Karpas-422 (cell line): ENCODE results near the gene YEATS2. TPM values are rescaled to one million over a fixed set of nuclear protein-coding genes. Genes with fewer than 3 reads are reported as not detected.

Experiments
- DNase-seq: peaks from one replicate; pipeline ENCODE4 v3.0.0-alpha.2; 2015
- H2AFZ ChIP-seq: fragments of 200-600 bp; sonication (generic); 2 replicates; pipeline ENCODE4 v1.6.1; 2014; ENCODE audit warnings: antibody characterized with exemption, low read length, mixed read lengths
- H3K27ac ChIP-seq: fragments of 200-600 bp; sonication (generic); 2 replicates; pipeline ENCODE4 v1.5.1; 2014; ENCODE audit warnings: mild to moderate bottlenecking, low read length, moderate library complexity
- H3K27me3 ChIP-seq: fragments of 200-600 bp; sonication (generic); 2 replicates; pipeline ENCODE4 v1.6.1; 2014; ENCODE audit warnings: low read length, mixed read lengths
- H3K36me3 ChIP-seq: fragments of 200-600 bp; sonication (generic); 2 replicates; pipeline ENCODE4 v1.6.1; 2014; ENCODE audit warnings: low read length, mixed read lengths; ENCODE audit not compliant: insufficient read depth
- H3K4me1 ChIP-seq: fragments of 200-600 bp; sonication (generic); 2 replicates; pipeline ENCODE4 v1.6.1; 2014; ENCODE audit warnings: mild to moderate bottlenecking, low read length, mixed read lengths
- H3K4me2 ChIP-seq: fragments of 200-600 bp; sonication (generic); 2 replicates; pipeline ENCODE4 v1.6.1; 2014; ENCODE audit warnings: low read length, low read depth, mild to moderate bottlenecking; ENCODE audit not compliant: poor library complexity, severe bottlenecking
- H3K4me3 ChIP-seq: fragments of 200-600 bp; sonication (generic); 2 replicates; pipeline ENCODE4 v1.5.1; 2014; ENCODE audit warnings: mild to moderate bottlenecking, antibody characterized with exemption, low read length, mixed read lengths
- H3K79me2 ChIP-seq: fragments of 200-600 bp; sonication (generic); 2 replicates; pipeline ENCODE4 v1.6.1; 2014; ENCODE audit warnings: mild to moderate bottlenecking, low read length, mixed read lengths
- H3K9ac ChIP-seq: fragments of 200-600 bp; sonication (generic); 2 replicates; pipeline ENCODE4 v1.6.0; 2014; ENCODE audit warnings: low read length
- H3K9me2 ChIP-seq: fragments of 200-600 bp; sonication (generic), shearing (Covaris generic); replicated peaks from 2 replicates; pipeline ENCODE4 v1.6.0; 2014; ENCODE audit warnings: mild to moderate bottlenecking, low read length, moderate library complexity; ENCODE audit not compliant: insufficient read depth
- H3K9me3 ChIP-seq: fragments of 300-700, 200-600 bp; sonication (generic); 2 replicates; pipeline ENCODE4 v1.6.1; 2014; ENCODE audit warnings: low read length, mixed read lengths
- H4K20me1 ChIP-seq: fragments of 200-600 bp; sonication (generic); 2 replicates; pipeline ENCODE4 v1.6.1; 2014; ENCODE audit warnings: mild to moderate bottlenecking, antibody characterized with exemption, low read length, low read depth; ENCODE audit not compliant: insufficient read depth
- total RNA-seq: library from RNA; depleted of rRNA; stranded (reverse); fragments of >200 nt; shearing (Covaris generic); gene quantifications from 2 replicates; pipeline ENCODE4 v1.2.3, GENCODE V29; 2014; ENCODE audit warnings: low replicate concordance

The YEATS2 gene
- total RNA-seq, 1 experiment from 2014 or later = 92.8 TPM

GRCh38 chr3:183800243-183800863 is 102.8 kb downstream of the YEATS2 start:
- no peak overlapping the region for H3K4me2 ChIP-seq
- no peak overlapping the region for H3K27ac ChIP-seq
- H3K36me3 ChIP-seq = peaks cover 62% of the 10 kb centered on the region
- no peak overlapping the region for H3K9ac ChIP-seq
- no peaks in the 10 kb centered on the region for H4K20me1 ChIP-seq
- H3K4me3 ChIP-seq = no peak overlapping the region
- no peaks in the 10 kb centered on the region for H3K4me1 ChIP-seq
- no peaks in the 10 kb centered on the region for H3K9me2 ChIP-seq
- H3K9me3 ChIP-seq = no peaks in the 10 kb centered on the region
- H2AFZ ChIP-seq = no peak overlapping the region
- no peak for DNase-seq
- H3K27me3 ChIP-seq = no peaks in the 10 kb centered on the region
- no peaks in the 10 kb centered on the region for H3K79me2 ChIP-seq

DNA sequence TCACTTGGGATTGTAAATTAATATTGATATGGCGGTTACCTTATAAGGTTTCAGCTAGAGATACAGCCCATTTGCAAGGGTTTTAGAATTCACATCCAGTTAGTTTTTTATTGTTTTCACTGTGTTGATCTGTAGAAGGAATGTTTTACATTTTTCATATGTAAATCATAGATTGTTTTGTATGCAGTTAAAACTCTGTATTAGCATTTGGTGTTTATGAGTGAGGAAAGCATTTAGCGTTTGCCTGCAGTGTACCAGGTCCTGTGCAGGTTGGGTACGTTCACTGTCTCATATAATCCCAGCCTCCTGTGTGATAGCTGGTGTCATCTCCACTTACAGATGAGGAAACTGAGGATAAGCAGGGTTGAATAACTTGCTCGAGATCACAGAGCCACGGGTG is 104.0 kb downstream of the YEATS2 start:
- Histone ChIP-seq H3K27ac (no peak overlapping the region), H3K9me3 (no peaks in the 10 kb centered on the region), H2AFZ (no peak overlapping the region), H3K27me3 (no peaks in the 10 kb centered on the region), H3K9me2 (no peaks in the 10 kb centered on the region), H3K4me1 (no peaks in the 10 kb centered on the region), H3K79me2 (no peaks in the 10 kb centered on the region), H3K4me3 (no peak overlapping the region), H3K9ac (no peak overlapping the region), H4K20me1 (no peaks in the 10 kb centered on the region), H3K4me2 (no peak overlapping the region), H3K36me3 (peaks cover 66% of the 10 kb centered on the region)
- DNase-seq = no peak

- H3K4me2 ChIP-seq = no peak overlapping the region
- no peak overlapping the region for H3K4me3 ChIP-seq
- H3K27me3 ChIP-seq = no peaks in the 10 kb centered on the region
- no peaks in the 10 kb centered on the region for H3K9me2 ChIP-seq
- no peak for DNase-seq
- H3K36me3 ChIP-seq = peaks cover 72% of the 10 kb centered on the region
- no peak overlapping the region for H3K27ac ChIP-seq
- H3K79me2 ChIP-seq = no peaks in the 10 kb centered on the region
- no peak overlapping the region for H2AFZ ChIP-seq
- H3K9ac ChIP-seq = no peak overlapping the region
- no peaks in the 10 kb centered on the region for H3K9me3 ChIP-seq
- H3K4me1 ChIP-seq = no peaks in the 10 kb centered on the region
- no peaks in the 10 kb centered on the region for H4K20me1 ChIP-seq
Observed at GRCh38 chr3:183802989-183803388, 105.4 kb downstream of the YEATS2 start.

DNA sequence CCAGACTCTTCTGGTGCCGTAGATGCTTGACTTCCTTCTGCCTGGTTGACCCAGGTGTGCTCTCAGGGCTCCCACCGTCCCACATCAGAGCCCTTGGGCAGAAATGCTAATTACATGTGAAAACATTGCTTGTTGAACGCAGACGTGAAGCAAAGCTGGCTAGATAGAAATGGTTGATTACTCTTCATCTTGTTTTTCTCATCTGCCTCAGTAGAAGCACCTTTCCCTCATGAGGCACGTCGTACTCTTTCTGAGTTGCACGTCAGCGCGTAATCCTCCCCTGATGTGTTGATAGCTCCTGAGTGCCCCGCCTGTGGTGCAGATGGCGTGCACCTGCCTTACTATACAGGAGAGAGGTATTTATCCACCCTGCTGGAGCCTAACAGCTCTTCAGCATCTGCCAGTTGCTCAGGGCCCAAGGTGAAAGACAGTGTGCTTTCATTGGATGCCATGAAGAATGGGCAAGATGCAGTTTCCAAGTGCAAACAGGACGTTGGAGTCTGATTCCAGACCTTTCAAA is 109.7 kb downstream of the YEATS2 start:
- no peaks in the 10 kb centered on the region for H3K9me3 ChIP-seq
- DNase-seq = no peak
- no peak overlapping the region for H3K9ac ChIP-seq
- no peaks in the 10 kb centered on the region for H3K27me3 ChIP-seq
- H3K9me2 ChIP-seq = no peaks in the 10 kb centered on the region
- no peak overlapping the region for H3K4me2 ChIP-seq
- H4K20me1 ChIP-seq = no peaks in the 10 kb centered on the region
- H3K4me3 ChIP-seq = no peak overlapping the region
- H3K36me3 ChIP-seq = peaks cover 65% of the 10 kb centered on the region
- H3K79me2 ChIP-seq = no peaks in the 10 kb centered on the region
- H3K27ac ChIP-seq = no peak overlapping the region
- no peaks in the 10 kb centered on the region for H3K4me1 ChIP-seq
- H2AFZ ChIP-seq = no peak overlapping the region

DNA sequence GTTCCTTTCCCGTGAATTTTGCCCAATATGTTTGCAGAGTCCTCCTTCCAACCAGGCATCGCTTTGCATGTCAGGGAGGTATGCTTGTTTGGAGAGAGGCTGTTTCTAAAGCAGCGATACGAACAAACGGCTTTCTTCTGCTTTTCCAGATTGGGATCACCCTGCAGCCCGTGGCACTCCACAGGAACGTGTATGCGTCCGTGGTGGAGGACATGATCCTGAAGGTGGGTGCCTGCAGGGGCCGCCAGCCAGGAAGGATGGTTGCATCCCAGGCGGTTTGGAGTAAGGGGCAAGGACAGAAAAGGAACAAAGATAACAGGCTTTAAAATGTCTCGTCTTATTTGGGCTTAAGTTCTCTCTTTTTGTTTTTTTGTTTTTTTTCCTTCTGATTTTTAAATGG is 110.3 kb downstream of the YEATS2 start:
- no peak overlapping the region for H3K9ac ChIP-seq
- H2AFZ ChIP-seq = no peak overlapping the region
- no peaks in the 10 kb centered on the region for H3K9me2 ChIP-seq
- no peaks in the 10 kb centered on the region for H3K27me3 ChIP-seq
- DNase-seq = no peak
- H3K36me3 ChIP-seq = peaks cover 61% of the 10 kb centered on the region
- H3K4me2 ChIP-seq = no peak overlapping the region
- H3K4me3 ChIP-seq = no peak overlapping the region
- H3K79me2 ChIP-seq = no peaks in the 10 kb centered on the region
- H3K9me3 ChIP-seq = no peaks in the 10 kb centered on the region
- no peak overlapping the region for H3K27ac ChIP-seq
- no peaks in the 10 kb centered on the region for H4K20me1 ChIP-seq
- H3K4me1 ChIP-seq = no peaks in the 10 kb centered on the region

GRCh38 chr3:183808355-183808754 is 110.8 kb downstream of the YEATS2 start:
- Histone ChIP-seq H2AFZ (no peak overlapping the region), H3K4me2 (no peak overlapping the region), H3K4me1 (no peaks in the 10 kb centered on the region), H3K9me3 (no peaks in the 10 kb centered on the region), H3K27me3 (no peaks in the 10 kb centered on the region), H3K4me3 (no peak overlapping the region), H4K20me1 (no peaks in the 10 kb centered on the region), H3K79me2 (no peaks in the 10 kb centered on the region), H3K36me3 (peaks cover 61% of the 10 kb centered on the region), H3K9me2 (no peaks in the 10 kb centered on the region), H3K9ac (no peak overlapping the region), H3K27ac (no peak overlapping the region)
- DNase-seq = no peak

- no peak overlapping the region for H3K9ac ChIP-seq
- no peak for DNase-seq
- H3K9me3 ChIP-seq = no peaks in the 10 kb centered on the region
- no peak overlapping the region for H3K27ac ChIP-seq
- H3K4me3 ChIP-seq = no peak overlapping the region
- H3K36me3 ChIP-seq = peaks cover 59% of the 10 kb centered on the region
- no peak overlapping the region for H3K4me2 ChIP-seq
- H3K4me1 ChIP-seq = no peaks in the 10 kb centered on the region
- no peaks in the 10 kb centered on the region for H4K20me1 ChIP-seq
- no peak overlapping the region for H2AFZ ChIP-seq
- no peaks in the 10 kb centered on the region for H3K9me2 ChIP-seq
- H3K79me2 ChIP-seq = no peaks in the 10 kb centered on the region
- H3K27me3 ChIP-seq = no peaks in the 10 kb centered on the region
Observed at GRCh38 chr3:183809270-183809669, 111.7 kb downstream of the YEATS2 start.

DNA sequence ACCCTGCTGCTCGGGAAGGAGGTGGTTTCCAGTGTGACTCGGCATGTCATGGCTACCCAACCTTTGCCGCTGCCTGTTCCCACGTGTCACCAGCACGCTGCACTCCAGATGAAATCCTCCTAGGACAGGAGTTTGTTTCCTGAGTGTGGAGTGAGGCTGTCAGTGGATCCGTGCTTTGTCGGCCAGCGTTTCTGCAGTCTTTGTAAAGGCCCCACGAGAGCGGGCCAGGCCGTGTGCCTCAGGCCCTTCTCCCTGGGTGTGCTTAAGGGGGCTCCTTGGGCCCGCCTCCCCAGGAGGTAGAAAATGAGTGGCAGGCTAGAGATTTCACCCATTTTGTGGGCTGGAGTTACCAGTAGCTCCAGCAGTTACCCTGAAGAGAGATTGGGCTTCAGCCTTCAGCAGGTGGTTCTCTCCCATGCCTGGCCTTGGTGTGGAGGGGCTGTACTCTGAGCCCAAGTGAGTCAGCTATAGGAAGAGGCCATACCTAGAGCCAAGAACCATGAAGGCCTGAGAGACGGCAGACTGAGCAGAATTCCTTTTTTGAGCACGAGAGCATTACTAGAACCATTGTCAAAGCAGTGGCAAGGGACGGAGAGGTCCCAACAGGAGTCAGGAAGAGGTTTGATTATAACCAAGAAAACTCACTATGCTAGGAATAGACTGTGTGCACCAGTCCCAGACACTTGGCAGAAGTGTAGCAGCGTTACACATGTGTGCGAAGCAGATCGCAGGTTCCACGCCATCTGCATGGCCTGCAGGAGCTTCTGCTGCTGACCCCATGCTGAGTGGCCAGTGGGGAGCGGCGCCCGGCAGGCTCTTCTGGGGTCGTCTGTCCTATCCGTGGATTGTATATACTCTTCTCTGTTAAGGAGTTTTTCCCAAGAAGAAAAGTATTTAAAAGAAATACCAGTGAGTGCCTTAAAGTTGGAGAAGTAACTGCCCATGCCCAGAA is 113.3 kb downstream of the YEATS2 start:
- Histone ChIP-seq H3K9ac (no peak overlapping the region), H3K9me3 (no peaks in the 10 kb centered on the region), H3K36me3 (peaks cover 52% of the 10 kb centered on the region), H3K27ac (no peak overlapping the region), H2AFZ (no peak overlapping the region), H4K20me1 (no peaks in the 10 kb centered on the region), H3K4me1 (no peaks in the 10 kb centered on the region; the same call in 1 of the 2 replicates), H3K27me3 (no peaks in the 10 kb centered on the region), H3K79me2 (no peaks in the 10 kb centered on the region), H3K4me3 (no peak overlapping the region), H3K9me2 (no peaks in the 10 kb centered on the region), H3K4me2 (no peak overlapping the region)
- no peak for DNase-seq
